ENCODE data around the gene ADD2.
A peak's percentile ranks its signal among the peaks of the same experiment; 100 is the strongest.

Gene ADD2

DNA sequence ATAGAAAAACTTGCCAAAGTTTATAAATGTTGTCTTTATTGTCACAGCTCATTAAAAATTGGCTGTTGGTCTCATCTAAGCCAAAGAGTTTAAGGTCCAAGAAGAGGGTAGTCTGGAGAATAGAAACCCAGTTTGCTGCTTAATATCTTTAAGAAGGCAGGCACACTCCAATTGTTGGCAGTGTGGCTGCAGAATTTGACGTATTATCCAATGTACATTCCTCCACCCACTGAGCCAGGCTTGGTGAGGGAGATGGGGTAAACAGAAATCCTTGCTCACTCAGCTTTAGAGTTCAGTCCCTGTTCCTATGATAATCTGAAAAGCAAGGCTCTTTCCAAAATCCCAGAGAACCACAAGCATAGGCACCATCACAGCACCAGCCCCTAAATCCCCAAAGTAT lies 10.7 kb upstream of the ADD2 start:
- H3K36me3 ChIP-seq (ENCODE audit: control insufficient read depth, insufficient read depth, low read length), result no peaks in the 10 kb centered on the region
- no peak overlapping the region for H3K4me3 ChIP-seq (ENCODE audit: low read depth, low read length)
- H3K4me1 ChIP-seq (ENCODE audit: control insufficient read depth, insufficient read depth, low read length), result no peaks in the 10 kb centered on the region
- H3K9me3 ChIP-seq (ENCODE audit: control insufficient read depth, insufficient read depth, low read length), result no peaks in the 10 kb centered on the region
- H3K9ac ChIP-seq (ENCODE audit: low read depth, low read length), result no peak overlapping the region
- peaks cover 8% of the 10 kb centered on the region for H3K27me3 ChIP-seq (ENCODE audit: control insufficient read depth, insufficient read depth, low read length)

DNA sequence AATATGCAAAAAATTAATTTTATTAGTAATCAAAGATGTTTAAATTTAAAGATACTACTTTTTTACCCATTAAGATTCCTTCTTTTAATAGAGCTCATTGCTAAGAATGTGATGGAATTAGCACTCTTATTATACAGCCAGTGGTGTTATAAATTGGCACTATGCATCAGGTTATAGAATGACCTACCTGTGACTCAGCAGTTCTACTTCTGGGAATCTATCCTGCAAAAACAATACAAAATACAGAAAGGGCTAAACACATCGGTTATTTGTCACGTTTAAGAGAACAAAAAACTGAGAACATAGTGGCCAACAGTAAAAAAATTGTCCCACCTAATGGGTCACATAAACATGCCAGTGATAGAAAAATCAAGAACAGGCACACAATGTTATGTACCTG lies 9.4 kb upstream of the ADD2 start:
- H3K4me3 ChIP-seq (ENCODE audit: low read depth, low read length), result no peak overlapping the region
- no peak overlapping the region for H3K9ac ChIP-seq (ENCODE audit: low read depth, low read length)
- H3K4me1 ChIP-seq (ENCODE audit: control insufficient read depth, insufficient read depth, low read length), result no peaks in the 10 kb centered on the region
- peaks cover 10% of the 10 kb centered on the region for H3K27me3 ChIP-seq (ENCODE audit: control insufficient read depth, insufficient read depth, low read length)
- no peaks in the 10 kb centered on the region for H3K9me3 ChIP-seq (ENCODE audit: control insufficient read depth, insufficient read depth, low read length)
- no peaks in the 10 kb centered on the region for H3K36me3 ChIP-seq (ENCODE audit: control insufficient read depth, insufficient read depth, low read length)

DNA sequence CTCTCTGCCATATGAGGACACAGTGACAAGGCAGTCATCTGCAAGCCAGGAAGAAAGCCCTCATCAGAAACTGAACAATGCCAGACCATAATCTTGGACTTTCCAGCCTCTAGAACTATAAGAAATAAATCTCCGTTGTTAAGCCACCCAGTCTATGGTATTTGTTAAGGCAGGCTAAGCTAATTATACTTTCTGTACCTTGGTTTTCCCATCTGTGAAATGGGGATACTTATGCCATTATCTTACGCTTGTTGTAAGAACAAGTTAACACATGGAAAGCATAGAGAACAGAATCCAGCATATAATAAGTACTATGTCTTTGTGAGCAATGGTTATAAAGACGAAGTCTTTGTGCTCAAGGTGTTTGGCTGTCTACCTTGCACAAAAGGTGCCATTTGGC lies 8.3 kb upstream of the ADD2 start:
- H3K4me3 ChIP-seq (ENCODE audit: low read depth, low read length), result no peak overlapping the region
- no peaks in the 10 kb centered on the region for H3K36me3 ChIP-seq (ENCODE audit: control insufficient read depth, insufficient read depth, low read length)
- H3K4me1 ChIP-seq (ENCODE audit: control insufficient read depth, insufficient read depth, low read length), result no peaks in the 10 kb centered on the region
- no peak overlapping the region for H3K9ac ChIP-seq (ENCODE audit: low read depth, low read length)
- H3K27me3 ChIP-seq (ENCODE audit: control insufficient read depth, insufficient read depth, low read length), result peaks cover 10% of the 10 kb centered on the region
- H3K9me3 ChIP-seq (ENCODE audit: control insufficient read depth, insufficient read depth, low read length), result no peaks in the 10 kb centered on the region

- Histone ChIP-seq H3K36me3 (ENCODE audit: control insufficient read depth, insufficient read depth, low read length) (no peaks in the 10 kb centered on the region), H3K27me3 (ENCODE audit: control insufficient read depth, insufficient read depth, low read length) (peaks cover 10% of the 10 kb centered on the region), H3K9me3 (ENCODE audit: control insufficient read depth, insufficient read depth, low read length) (no peaks in the 10 kb centered on the region), H3K9ac (ENCODE audit: low read depth, low read length) (no peak overlapping the region), H3K4me1 (ENCODE audit: control insufficient read depth, insufficient read depth, low read length) (no peaks in the 10 kb centered on the region), H3K4me3 (ENCODE audit: low read depth, low read length) (no peak overlapping the region)
Observed at GRCh38 chr2:70775141-70775540, 7.1 kb upstream of the ADD2 start.

DNA sequence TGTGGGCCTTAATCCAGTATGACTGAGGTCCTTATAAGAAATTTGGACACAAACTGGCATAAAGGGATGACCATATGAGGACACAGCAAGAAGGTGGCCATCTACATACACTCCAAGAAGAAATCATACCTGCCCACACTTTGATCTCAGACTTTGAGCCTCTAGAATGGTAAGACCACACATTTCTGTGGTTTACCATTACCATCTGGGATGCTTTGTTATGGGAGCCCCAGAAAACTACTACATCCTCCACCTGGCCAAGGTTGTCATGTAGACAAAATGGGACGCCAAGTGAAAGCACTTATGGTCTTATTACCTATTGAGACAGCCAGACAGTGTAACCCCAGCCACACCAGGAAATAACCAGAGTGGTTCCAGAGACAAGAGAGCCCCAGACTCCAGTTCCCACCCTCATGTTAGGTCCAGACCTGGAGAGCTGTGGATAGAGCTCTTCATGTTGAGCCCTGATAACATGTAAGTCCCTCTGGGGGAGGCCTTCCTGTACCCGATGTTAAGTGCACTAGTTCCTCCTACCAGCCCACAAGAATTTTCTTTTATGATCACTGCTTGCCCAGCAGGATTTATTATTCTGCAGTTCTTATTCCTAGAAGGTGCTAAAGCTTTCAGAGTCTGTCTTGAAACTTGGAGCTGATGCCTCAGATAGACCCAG lies 4.6 kb upstream of the ADD2 start:
- Histone ChIP-seq H3K27me3 (ENCODE audit: control insufficient read depth, insufficient read depth, low read length) (peaks cover 6% of the 10 kb centered on the region), H3K9ac (ENCODE audit: low read depth, low read length) (no peak overlapping the region), H3K4me3 (ENCODE audit: low read depth, low read length) (no peak overlapping the region), H3K4me1 (ENCODE audit: control insufficient read depth, insufficient read depth, low read length) (peaks cover 5% of the 10 kb centered on the region), H3K9me3 (ENCODE audit: control insufficient read depth, insufficient read depth, low read length) (no peaks in the 10 kb centered on the region), H3K36me3 (ENCODE audit: control insufficient read depth, insufficient read depth, low read length) (no peaks in the 10 kb centered on the region)

GRCh38 chr2:70771446-70771845 lies 3.4 kb upstream of the ADD2 start:
- no peak overlapping the region for H3K9ac ChIP-seq (ENCODE audit: low read depth, low read length)
- H3K9me3 ChIP-seq (ENCODE audit: control insufficient read depth, insufficient read depth, low read length), result no peaks in the 10 kb centered on the region
- no peaks in the 10 kb centered on the region for H3K36me3 ChIP-seq (ENCODE audit: control insufficient read depth, insufficient read depth, low read length)
- peaks cover 5% of the 10 kb centered on the region for H3K4me1 ChIP-seq (ENCODE audit: control insufficient read depth, insufficient read depth, low read length)
- H3K4me3 ChIP-seq (ENCODE audit: low read depth, low read length), result no peak overlapping the region
- H3K27me3 ChIP-seq (ENCODE audit: control insufficient read depth, insufficient read depth, low read length), result peaks cover 6% of the 10 kb centered on the region

GRCh38 chr2:70769450-70769849 lies 1.4 kb upstream of the ADD2 start:
- peaks cover 2% of the 10 kb centered on the region for H3K27me3 ChIP-seq (ENCODE audit: control insufficient read depth, insufficient read depth, low read length)
- no peak overlapping the region for H3K9ac ChIP-seq (ENCODE audit: low read depth, low read length)
- peaks cover under 1% of the 10 kb centered on the region for H3K36me3 ChIP-seq (ENCODE audit: control insufficient read depth, insufficient read depth, low read length)
- peaks cover 17% of the 10 kb centered on the region for H3K4me1 ChIP-seq (ENCODE audit: control insufficient read depth, insufficient read depth, low read length)
- no peak overlapping the region for H3K4me3 ChIP-seq (ENCODE audit: low read depth, low read length)
- H3K9me3 ChIP-seq (ENCODE audit: control insufficient read depth, insufficient read depth, low read length), result no peaks in the 10 kb centered on the region

DNA sequence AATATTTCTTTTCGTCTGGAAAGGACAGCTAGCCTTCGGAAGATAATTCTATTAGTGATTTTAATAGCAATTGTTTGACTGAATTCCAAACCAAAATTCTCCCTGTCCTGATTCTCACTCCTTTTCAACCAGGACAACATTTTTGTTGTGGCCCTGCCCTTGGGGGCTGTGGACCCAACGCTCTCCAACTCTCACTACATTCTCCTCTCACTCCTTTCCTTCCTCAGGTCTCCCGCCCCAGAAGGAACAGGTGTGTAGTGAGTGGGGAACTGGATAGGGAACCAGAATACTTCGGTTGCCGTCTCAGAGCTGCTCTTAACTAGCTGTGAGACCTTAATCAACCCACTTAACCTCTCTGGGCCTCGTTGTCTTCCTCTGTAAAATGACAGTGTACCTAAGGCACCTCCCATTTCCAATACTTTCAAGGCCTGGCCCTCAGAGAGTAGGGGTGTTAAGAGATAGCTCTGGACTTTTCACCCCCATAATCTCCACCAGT lies 638 bp upstream of the ADD2 start:
- H3K4me1 ChIP-seq (ENCODE audit: control insufficient read depth, insufficient read depth, low read length), result peaks cover 18% of the 10 kb centered on the region
- no peak overlapping the region for H3K9ac ChIP-seq (ENCODE audit: low read depth, low read length)
- peaks cover 3% of the 10 kb centered on the region for H3K36me3 ChIP-seq (ENCODE audit: control insufficient read depth, insufficient read depth, low read length)
- peaks cover 2% of the 10 kb centered on the region for H3K27me3 ChIP-seq (ENCODE audit: control insufficient read depth, insufficient read depth, low read length)
- no peaks in the 10 kb centered on the region for H3K9me3 ChIP-seq (ENCODE audit: control insufficient read depth, insufficient read depth, low read length)
- H3K4me3 ChIP-seq (ENCODE audit: low read depth, low read length), result peak overlapping the region; percentile 26

- Histone ChIP-seq H3K36me3 (ENCODE audit: control insufficient read depth, insufficient read depth, low read length) (peaks cover 3% of the 10 kb centered on the region), H3K4me1 (ENCODE audit: control insufficient read depth, insufficient read depth, low read length) (peaks cover 18% of the 10 kb centered on the region), H3K4me3 (ENCODE audit: low read depth, low read length) (peak overlapping the region; percentile 84), H3K9ac (ENCODE audit: low read depth, low read length) (peak overlapping the region; percentile 94), H3K9me3 (ENCODE audit: control insufficient read depth, insufficient read depth, low read length) (no peaks in the 10 kb centered on the region), H3K27me3 (ENCODE audit: control insufficient read depth, insufficient read depth, low read length) (no peaks in the 10 kb centered on the region)
Observed at GRCh38 chr2:70767079-70767698, 811 bp downstream of the ADD2 start.

- Histone ChIP-seq H3K4me3 (ENCODE audit: low read depth, low read length) (peak overlapping the region; percentile 84), H3K27me3 (ENCODE audit: control insufficient read depth, insufficient read depth, low read length) (no peaks in the 10 kb centered on the region), H3K9me3 (ENCODE audit: control insufficient read depth, insufficient read depth, low read length) (no peaks in the 10 kb centered on the region)
Observed at GRCh38 chr2:70766357-70767078, 1.5 kb downstream of the ADD2 start.

GRCh38 chr2:70765507-70765906 lies 2.5 kb downstream of the ADD2 start:
- H3K4me1 ChIP-seq (ENCODE audit: control insufficient read depth, insufficient read depth, low read length), result peaks cover 18% of the 10 kb centered on the region
- H3K4me3 ChIP-seq (ENCODE audit: low read depth, low read length), result no peak overlapping the region
- H3K36me3 ChIP-seq (ENCODE audit: control insufficient read depth, insufficient read depth, low read length), result peaks cover 3% of the 10 kb centered on the region
- H3K27me3 ChIP-seq (ENCODE audit: control insufficient read depth, insufficient read depth, low read length), result no peaks in the 10 kb centered on the region
- no peaks in the 10 kb centered on the region for H3K9me3 ChIP-seq (ENCODE audit: control insufficient read depth, insufficient read depth, low read length)
- no peak overlapping the region for H3K9ac ChIP-seq (ENCODE audit: low read depth, low read length)

More at GRCh38 chr2:70766357-70767078, 1.5 kb downstream of the ADD2 start:
- H3K9ac ChIP-seq (ENCODE audit: low read depth, low read length), result peak overlapping the region; percentile 74
- peaks cover 18% of the 10 kb centered on the region for H3K4me1 ChIP-seq (ENCODE audit: control insufficient read depth, insufficient read depth, low read length)
- peaks cover 3% of the 10 kb centered on the region for H3K36me3 ChIP-seq (ENCODE audit: control insufficient read depth, insufficient read depth, low read length)

- Histone ChIP-seq H3K9me3 (ENCODE audit: control insufficient read depth, insufficient read depth, low read length) (no peaks in the 10 kb centered on the region), H3K4me1 (ENCODE audit: control insufficient read depth, insufficient read depth, low read length) (peaks cover 3% of the 10 kb centered on the region), H3K36me3 (ENCODE audit: control insufficient read depth, insufficient read depth, low read length) (peaks cover 3% of the 10 kb centered on the region), H3K9ac (ENCODE audit: low read depth, low read length) (no peak overlapping the region), H3K27me3 (ENCODE audit: control insufficient read depth, insufficient read depth, low read length) (no peaks in the 10 kb centered on the region), H3K4me3 (ENCODE audit: low read depth, low read length) (no peak overlapping the region)
Observed at GRCh38 chr2:70759446-70759845, 8.6 kb downstream of the ADD2 start.

Measured in iPS-15b (cell line).